Mesodermal cell (in vitro differentiated cells): Measurements from ENCODE around the gene KATNB1.
A peak's percentile ranks its signal among the peaks of the same experiment; 100 is the strongest.

Experiments
- H3K27ac ChIP-seq: 2 replicates; pipeline ENCODE4 v1.7.0; 2013; ENCODE audit warnings: mild to moderate bottlenecking, low read depth, low read length, moderate library complexity; ENCODE audit not compliant: severe bottlenecking
- H3K36me3 ChIP-seq: 2 replicates; pipeline ENCODE4 v1.7.1; 2013; ENCODE audit warnings: mild to moderate bottlenecking, low read length, moderate library complexity; ENCODE audit not compliant: control insufficient read depth, insufficient read depth
- H3K4me1 ChIP-seq: one replicate; pipeline ENCODE4 v1.7.1; 2013; ENCODE audit warnings: mild to moderate bottlenecking, low read length; ENCODE audit not compliant: insufficient read depth, control insufficient read depth, poor library complexity, severe bottlenecking
- H3K4me3 ChIP-seq: 2 replicates; pipeline ENCODE4 v1.7.0; 2013; ENCODE audit warnings: low read length, control low read depth, mild to moderate bottlenecking; ENCODE audit not compliant: insufficient read depth, poor library complexity, severe bottlenecking; ENCODE audit errors: extremely low read depth
- H3K9me3 ChIP-seq: 2 replicates; pipeline ENCODE4 v1.7.1; 2013; ENCODE audit warnings: mild to moderate bottlenecking, low read length, moderate library complexity; ENCODE audit not compliant: control insufficient read depth
- WGBS, 2 experiments: methylation state at CpG; one replicate each; pipeline ENCODE4 v1.1.5; 2013; ENCODE audit warnings: missing lambda C conversion rate in 2 of 2; ENCODE audit not compliant: insufficient coverage in 2 of 2; 5-methylcytosine and 5-hydroxymethylcytosine counted together

Gene KATNB1

DNA sequence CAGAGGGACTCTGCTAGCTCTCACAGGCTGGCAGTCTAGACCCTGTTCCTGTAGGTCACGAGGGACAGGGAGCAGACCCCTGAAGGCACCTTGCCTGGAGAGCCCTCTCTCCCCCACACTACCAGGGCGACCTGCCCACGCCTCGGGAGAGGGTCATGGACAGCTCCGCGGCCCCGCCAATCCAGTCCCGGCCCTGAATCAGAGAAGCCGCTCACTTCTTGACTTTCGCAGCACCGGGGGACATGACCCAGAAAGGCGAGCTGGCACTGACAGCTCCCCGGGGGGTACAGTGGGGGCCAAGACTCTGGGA lies 61.6 kb downstream of the KATNB1 start:
- H3K27ac ChIP-seq = no peak overlapping the region

DNA sequence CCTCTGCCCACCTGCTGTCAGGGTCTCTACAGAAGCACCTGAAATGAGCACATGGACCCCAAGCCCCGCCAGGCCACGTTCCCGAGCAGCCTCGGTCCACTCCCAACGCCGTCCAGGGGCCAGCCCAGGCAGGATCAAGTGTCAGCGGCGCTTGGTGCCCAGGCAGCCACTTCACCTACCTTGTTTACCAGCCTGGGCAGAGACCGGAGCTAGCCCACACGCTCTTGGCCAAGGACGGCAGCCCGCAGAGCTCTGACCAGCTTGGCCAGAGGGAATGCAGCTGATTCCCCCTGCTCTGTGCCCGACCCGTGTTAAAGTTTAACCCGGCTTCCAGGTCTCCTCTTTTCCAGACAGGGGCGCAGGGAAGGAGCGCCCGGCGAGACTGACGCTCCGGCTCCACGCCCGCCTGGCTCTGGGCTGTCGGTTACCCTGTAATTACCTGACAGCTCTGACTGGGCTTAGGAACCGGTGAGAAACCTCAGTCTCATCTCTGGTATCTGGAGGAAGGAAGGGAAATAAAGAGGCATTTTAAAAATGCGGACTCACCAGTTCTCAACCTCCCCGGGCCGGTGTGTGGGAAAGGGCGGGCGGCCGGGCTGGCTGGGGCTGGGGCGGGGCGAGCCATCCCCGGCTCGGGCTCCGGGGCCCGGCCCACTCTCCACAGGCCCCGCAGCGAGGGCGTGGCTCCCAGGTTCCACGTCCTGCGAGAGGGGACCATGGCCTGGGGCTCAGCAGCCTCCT lies 62.1 kb downstream of the KATNB1 start:
- WGBS, 2 experiments = 53 to 54% methylated on average over 39 of the region's 42 CpGs
- no peak overlapping the region for H3K4me3 ChIP-seq

More for the DNA sequence above, 61.6 kb downstream of the KATNB1 start:
- H3K4me1 ChIP-seq = peaks cover 43% of the 10 kb centered on the region
- 90 to 97% methylated on average over 8 to 13 of the region's 13 CpGs for WGBS, 2 experiments
- H3K4me3 ChIP-seq = no peak overlapping the region
- no peaks in the 10 kb centered on the region for H3K9me3 ChIP-seq
- peaks cover 46% of the 10 kb centered on the region for H3K36me3 ChIP-seq

DNA sequence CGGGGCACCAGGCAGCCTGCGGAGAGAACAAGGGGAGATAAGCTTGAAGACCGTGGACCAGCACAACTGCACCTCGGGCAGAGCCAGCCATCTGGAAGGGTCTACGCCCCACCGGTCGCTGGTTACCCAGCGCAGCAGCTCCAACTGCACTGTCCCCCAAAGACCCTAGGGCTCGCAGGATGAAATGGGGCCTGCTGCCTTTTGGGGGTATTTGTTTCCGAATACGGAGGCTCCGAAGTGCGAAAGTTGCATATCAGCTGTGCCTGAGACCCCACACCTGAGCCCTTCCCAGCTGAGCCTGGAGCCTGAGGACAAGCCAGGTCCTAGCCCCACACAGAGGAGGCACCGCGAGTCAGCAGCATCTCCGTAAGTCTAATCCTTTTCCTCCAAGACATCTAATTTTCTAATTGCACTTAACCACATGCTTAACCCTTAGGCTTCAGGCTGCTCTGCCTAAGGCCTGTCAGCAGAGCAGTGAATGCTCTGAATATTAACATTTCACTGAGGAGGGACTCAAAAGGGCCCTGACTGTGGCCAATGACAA lies 62.8 kb downstream of the KATNB1 start:
- WGBS, 2 experiments = 64 to 74% methylated on average over 12 to 16 of the region's 16 CpGs
- peaks cover 47% of the 10 kb centered on the region for H3K4me1 ChIP-seq
- H3K36me3 ChIP-seq = peaks cover 40% of the 10 kb centered on the region
- H3K27ac ChIP-seq = no peak overlapping the region
- H3K4me3 ChIP-seq = no peak overlapping the region
- H3K9me3 ChIP-seq = no peaks in the 10 kb centered on the region

More for the DNA sequence above, 62.1 kb downstream of the KATNB1 start:
- H3K4me1 ChIP-seq = peaks cover 43% of the 10 kb centered on the region
- peaks cover 42% of the 10 kb centered on the region for H3K36me3 ChIP-seq
- H3K9me3 ChIP-seq = no peaks in the 10 kb centered on the region
- peak overlapping the region; percentile 30 for H3K27ac ChIP-seq

DNA sequence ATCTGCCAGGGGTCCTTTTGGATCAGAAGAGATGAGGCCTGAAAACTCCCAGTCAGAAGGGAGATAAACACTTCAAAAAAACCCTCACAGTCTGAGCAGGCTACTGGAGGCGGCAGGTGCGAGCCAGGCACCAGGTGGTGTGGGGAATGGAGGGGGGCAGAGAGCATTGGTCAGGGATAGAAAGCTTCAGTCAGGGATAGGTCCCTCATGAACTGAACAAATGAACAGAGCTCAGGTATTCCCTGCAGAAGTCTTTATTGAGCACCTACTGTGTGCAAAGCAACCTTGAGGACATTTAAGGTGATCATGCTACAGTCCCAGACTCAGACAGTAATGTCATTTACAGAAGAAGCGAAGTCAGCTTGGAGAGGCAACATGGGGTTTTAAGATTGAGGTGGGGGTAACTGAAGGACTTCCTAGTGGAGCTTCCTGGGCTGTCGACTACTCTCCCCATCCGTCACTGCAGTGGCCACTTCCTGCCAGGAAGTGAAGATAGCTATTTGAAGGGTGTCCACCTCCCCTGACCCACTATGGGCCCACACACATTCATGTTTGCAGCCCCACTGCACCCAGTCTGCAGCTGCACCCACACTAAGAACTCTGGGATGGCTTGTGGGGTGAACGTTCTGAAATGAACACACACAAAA lies 63.5 kb downstream of the KATNB1 start:
- 76 to 88% methylated on average over 3 to 6 of the region's 6 CpGs for WGBS, 2 experiments
- H3K4me1 ChIP-seq = peaks cover 54% of the 10 kb centered on the region

DNA sequence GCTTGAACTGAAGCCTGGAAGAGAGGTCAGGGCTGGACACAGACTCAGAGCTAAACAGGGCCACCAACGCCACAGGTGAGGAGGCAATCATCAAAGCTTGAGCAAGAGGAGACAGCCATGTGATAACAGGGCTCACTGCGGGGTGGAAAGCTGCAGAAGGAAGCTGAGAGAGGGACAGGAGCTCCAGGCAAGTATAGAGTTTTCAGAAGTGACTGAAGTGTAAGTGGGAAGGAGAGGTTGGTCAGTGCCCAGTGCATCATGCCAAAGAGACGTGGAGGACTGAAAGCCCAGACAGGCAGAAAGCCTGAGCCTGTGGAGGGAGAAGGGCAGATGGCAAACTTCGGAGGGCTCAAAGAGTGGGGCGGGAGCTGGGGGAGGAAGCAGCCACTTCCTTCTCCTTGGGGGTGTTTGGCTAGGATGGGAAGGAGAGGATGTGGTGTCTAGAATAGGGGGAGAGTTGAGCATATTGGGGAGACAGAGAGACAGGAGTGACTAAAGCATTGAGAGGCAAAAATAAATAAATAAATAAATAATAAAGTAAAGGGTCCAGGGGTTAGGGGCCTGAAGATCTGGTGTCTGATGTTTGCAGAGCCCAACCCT lies 64.1 kb downstream of the KATNB1 start:
- WGBS, 2 experiments = 70 to 76% methylated on average over 3 to 4 of the region's 5 CpGs
- no peak overlapping the region for H3K27ac ChIP-seq
- peaks cover 56% of the 10 kb centered on the region for H3K4me1 ChIP-seq
- H3K4me3 ChIP-seq = no peak overlapping the region
- peaks cover 26% of the 10 kb centered on the region for H3K36me3 ChIP-seq
- H3K9me3 ChIP-seq = no peaks in the 10 kb centered on the region

More for the DNA sequence above, 63.5 kb downstream of the KATNB1 start:
- H3K36me3 ChIP-seq = peaks cover 32% of the 10 kb centered on the region
- H3K9me3 ChIP-seq = no peaks in the 10 kb centered on the region
- H3K4me3 ChIP-seq = no peak overlapping the region
- no peak overlapping the region for H3K27ac ChIP-seq

DNA sequence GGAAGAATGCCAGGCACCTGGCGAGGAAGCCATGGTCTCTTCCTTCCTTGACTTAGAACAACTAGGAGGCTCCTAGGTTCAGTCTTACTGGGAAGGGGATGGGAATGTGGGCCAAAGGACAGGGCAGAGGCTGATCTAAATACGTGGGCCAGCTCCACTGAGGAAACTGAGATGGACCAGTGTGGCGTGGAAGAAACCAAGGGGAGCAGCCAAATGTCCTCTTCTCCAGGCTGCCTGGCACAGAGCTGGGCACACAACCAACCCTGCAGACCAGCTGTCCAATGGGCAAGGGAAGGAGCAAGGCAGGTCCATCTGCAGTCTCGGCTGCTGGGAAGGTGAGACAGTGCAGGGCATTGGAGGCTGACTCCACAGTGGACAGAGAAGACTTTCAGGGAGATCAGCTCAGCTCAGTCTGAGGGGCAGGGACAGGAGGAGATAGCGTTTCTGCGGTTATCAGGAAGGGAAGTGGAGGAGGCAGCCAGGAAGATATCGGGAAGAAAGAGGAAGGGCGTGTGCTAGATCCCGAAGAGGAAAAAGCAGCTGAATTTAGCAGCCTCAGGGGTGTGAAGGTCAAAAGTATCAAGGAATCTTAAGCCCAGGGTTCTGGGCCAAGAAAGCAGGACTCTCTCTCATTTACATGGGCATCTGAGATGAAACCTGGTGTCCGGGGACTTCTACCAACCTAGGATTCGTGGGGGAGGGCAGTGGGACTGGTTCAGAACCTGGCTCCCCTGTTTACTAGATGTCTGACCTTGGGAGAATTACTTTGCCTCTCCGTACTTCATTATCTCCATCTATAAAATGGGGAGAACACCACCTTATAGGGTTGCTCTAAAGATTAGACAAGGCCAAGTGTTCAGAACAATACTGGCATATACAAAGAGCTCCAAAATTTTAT lies 64.9 kb downstream of the KATNB1 start:
- H3K4me1 ChIP-seq = peaks cover 56% of the 10 kb centered on the region
- no peaks in the 10 kb centered on the region for H3K9me3 ChIP-seq
- peaks cover 19% of the 10 kb centered on the region for H3K36me3 ChIP-seq
- peak overlapping the region; percentile 89 for H3K27ac ChIP-seq
- H3K4me3 ChIP-seq = peak overlapping the region; percentile 66
- 65 to 79% methylated on average over 11 of the region's 12 CpGs for WGBS, 2 experiments

DNA sequence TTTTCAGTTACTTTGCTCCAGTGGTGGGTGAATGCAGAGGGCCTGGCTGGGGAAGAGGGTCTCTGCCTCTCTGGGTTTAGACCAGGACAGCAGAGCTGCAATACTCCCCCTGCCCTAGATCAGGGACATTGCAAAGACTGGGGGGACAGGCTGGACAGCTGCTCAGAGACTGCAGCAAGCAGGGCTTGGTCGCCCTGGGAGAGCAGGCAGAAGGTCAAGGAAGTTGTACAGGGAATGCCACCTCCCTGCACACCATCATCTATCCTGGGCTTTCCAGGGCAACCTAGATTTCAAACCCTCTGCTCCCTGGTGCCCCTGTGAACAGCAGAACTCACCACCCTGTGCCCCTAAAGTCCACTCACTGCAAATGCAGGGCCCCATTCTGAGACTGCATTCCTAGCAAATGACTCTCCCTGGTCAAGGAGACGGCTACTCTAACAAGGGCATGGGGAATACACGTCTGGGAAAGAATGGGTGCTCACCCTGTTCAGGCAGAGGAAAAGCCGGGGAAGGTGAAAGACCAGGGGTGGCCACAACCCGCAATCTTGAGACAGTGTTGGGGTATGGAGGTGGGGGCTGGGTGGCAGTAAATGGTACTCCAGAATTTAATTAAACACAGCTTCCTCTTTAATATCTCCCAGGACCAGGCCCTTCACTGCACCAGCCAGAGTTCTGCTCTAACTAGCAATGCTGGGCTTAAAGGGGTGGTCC lies 65.7 kb downstream of the KATNB1 start:
- H3K36me3 ChIP-seq = peaks cover 15% of the 10 kb centered on the region
- H3K4me3 ChIP-seq = peak overlapping the region; percentile 66
- WGBS, 2 experiments = 2 to 17% methylated on average over 3 to 4 of the region's 5 CpGs
- H3K27ac ChIP-seq = peak overlapping the region; percentile 89
- H3K9me3 ChIP-seq = no peaks in the 10 kb centered on the region
- H3K4me1 ChIP-seq = peaks cover 56% of the 10 kb centered on the region

DNA sequence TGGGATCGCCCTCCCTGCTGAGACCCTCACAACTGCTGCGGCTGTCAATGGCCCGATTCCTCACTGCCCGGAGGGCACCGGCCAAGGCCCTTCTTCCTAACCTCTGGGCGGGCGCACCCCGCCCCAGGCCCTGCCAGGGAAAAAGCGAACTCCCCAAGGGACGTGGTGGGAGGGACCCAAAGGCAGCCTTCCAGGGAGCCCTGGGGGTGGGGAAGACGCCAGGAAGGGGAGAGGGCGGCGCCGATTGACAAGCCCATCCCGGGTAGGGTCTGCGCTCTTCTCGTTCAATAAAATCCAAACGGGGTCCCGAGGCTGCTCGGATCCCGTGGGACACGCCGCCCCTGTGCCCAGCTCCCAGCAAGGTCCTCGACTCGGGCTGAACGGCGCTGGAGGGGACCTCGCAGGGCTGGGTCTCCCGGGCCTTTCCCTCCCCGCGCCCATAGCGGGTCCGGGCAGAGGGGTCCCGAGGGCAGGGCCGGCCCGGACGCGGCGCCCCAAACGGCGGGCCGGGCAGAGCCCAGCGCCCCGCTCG lies 66.3 kb downstream of the KATNB1 start:
- peak overlapping the region; percentile 89 for H3K27ac ChIP-seq
- no peaks in the 10 kb centered on the region for H3K9me3 ChIP-seq
- peaks cover 9% of the 10 kb centered on the region for H3K36me3 ChIP-seq
- peak overlapping the region; percentile 66 for H3K4me3 ChIP-seq
- 0 to 1% methylated on average over 39 to 40 of the region's 45 CpGs for WGBS, 2 experiments
- peaks cover 56% of the 10 kb centered on the region for H3K4me1 ChIP-seq

DNA sequence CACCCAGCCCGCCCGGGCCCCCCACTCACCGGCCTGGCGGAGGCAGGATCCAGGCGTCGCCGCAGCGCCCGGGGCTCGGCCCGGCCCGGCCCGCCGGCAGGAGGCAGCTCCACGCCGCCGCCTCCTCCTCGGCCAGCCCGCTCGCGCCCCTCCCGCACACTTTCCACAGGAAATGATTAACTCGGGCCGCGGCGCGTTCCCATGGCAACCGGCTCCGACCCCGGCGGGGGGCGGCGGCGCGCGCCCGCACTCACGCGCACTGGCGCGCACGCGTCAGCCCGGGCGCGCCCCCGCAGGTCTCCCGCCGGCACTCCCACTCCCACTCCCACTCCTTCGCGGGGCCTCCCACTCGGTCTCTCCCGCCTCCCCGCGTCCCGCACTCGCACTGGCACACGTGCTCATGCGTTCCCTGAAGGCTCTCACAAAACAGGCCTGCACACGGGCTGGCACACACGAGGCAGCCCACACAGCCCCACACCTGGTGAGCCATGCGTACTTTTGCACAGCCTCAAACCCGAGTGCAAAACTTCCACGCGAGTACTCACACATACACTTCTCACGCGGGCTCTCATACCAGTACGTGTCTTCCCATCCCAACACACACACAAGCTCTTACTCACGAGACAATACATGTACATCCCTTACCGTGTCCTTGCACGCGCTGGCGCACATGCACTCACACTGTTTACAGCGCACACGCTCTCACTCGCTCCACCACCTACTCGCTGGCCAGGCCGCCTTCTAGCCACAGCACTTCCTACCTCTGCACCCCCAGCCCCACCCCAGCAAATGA lies 67.0 kb downstream of the KATNB1 start, which contains the start of gene KIFC3:
Gene KIFC3, minus strand, starts transcription at position 151 of the 793 bp plus-strand sequence. CDS start 4,248 bp downstream, outside the sequence.
- H3K4me1 ChIP-seq = peaks cover 50% of the 10 kb centered on the region
- H3K36me3 ChIP-seq = peaks cover 2% of the 10 kb centered on the region
- peak within 1 kb of the TSS; percentile 66 for H3K4me3 ChIP-seq
- H3K27ac ChIP-seq = peak within 1 kb of the TSS; percentile 89
- no peaks in the 10 kb centered on the region for H3K9me3 ChIP-seq
- WGBS, 2 experiments = 15% methylated on average over 53 to 72 of the region's 78 CpGs
